HepG2 (cell line): Measurements from ENCODE around the gene GUSB. TPM values are rescaled to one million over a fixed set of nuclear protein-coding genes. Genes with fewer than 3 reads are reported as not detected.
"Not testable (repeated sequence)": the region's sequence is repeated elsewhere in the genome, so short reads cannot be mapped to it uniquely, and the experiment has no call there.

ENCODE experiments used
- ATAC-seq: fragments of 200-7000 bp; cut with Tn5 transposase; 3 replicates; pipeline ENCODE4 v1.9.1; 2020; ENCODE audit warnings: mild to moderate bottlenecking, moderate library complexity
- BruUV-seq: library from RNA; stranded (reverse); fragments of 400-500 nt; replicated peaks from 2 replicates; lab custom pipeline; 2021; lab: Mats Ljungman, UMichigan
- CTCF ChIA-PET: fragments of 300-600 bp; formaldehyde crosslinking; extraction: SDS; loops from one replicate; lab custom pipeline; 2021; ENCODE audit warnings: low total read pairs, inconsistent platforms, low intra/inter-chr PET ratio; lab: Yijun Ruan, JAX
- POLR2A ChIA-PET: fragments of 350-600 bp; sonication (Branson Sonifier 250); formaldehyde crosslinking; loops from one replicate; lab custom pipeline; 2020; ENCODE audit warnings: antibody characterized with exemption, inconsistent platforms; lab: Yijun Ruan, JAX
- DNase-seq: peaks from one replicate; pipeline ENCODE4 v3.0.0-alpha.2; 2015; ENCODE audit warnings: low spot score
- FAIRE-seq: peaks from 3 replicates; lab custom pipeline; 2011; peaks lifted over from hg19 to GRCh38; lab: Jason Lieb, UNC
- H2AFZ ChIP-seq: one replicate; pipeline ENCODE4 v1.6.1; 2011; ENCODE audit warnings: low read length, inconsistent platforms
- H3K27ac ChIP-seq: fragments of 300-600 bp; 3 replicates; pipeline ENCODE4 v1.8.0; 2011; ENCODE audit warnings: mixed run types, mild to moderate bottlenecking, mixed read lengths, low read length, inconsistent platforms; ENCODE audit not compliant: insufficient read depth; ENCODE audit errors: extremely low read length
- H3K27me3 ChIP-seq, 2 experiments: fragments of 200-600 bp in 1 of 2; 2 replicates in 1 of 2; 3 replicates in 1 of 2; pipeline versions ENCODE4 v1.6.0 to v1.8.0; 2011; ENCODE audit warnings: low read length in 2 of 2, mild to moderate bottlenecking in 2 of 2, moderate library complexity in 2 of 2, inconsistent platforms in 1 of 2; ENCODE audit not compliant: insufficient read depth in 2 of 2, control insufficient read depth in 1 of 2
- H3K36me3 ChIP-seq, 2 experiments: fragments of 200-600 bp in 1 of 2; replicated peaks in 1 of 2; 2 replicates in 1 of 2; 3 replicates in 1 of 2; pipeline versions ENCODE4 v1.5.1 to v1.8.0; 2011; ENCODE audit warnings: low read length in 2 of 2, inconsistent platforms in 1 of 2; ENCODE audit not compliant: insufficient read depth in 2 of 2, control insufficient read depth in 1 of 2
- H3K4me1 ChIP-seq: 2 replicates; pipeline ENCODE4 v1.5.1; 2012; ENCODE audit warnings: low read length, inconsistent platforms; ENCODE audit not compliant: insufficient read depth
- H3K4me2 ChIP-seq: 2 replicates; pipeline ENCODE4 v1.6.0; 2011; ENCODE audit warnings: low read depth, low read length, inconsistent platforms
- H3K4me3 ChIP-seq, 3 experiments: fragments of 200-600 bp in 1 of 3; sonication (generic), shearing (Covaris generic) in 1 of 3; replicated peaks in 1 of 3; 2 replicates each; pipeline ENCODE4 v1.5.1; 2011 to 2016; ENCODE audit warnings: low read length in 3 of 3, inconsistent platforms in 2 of 3, low read depth in 2 of 3, mild to moderate bottlenecking in 2 of 3, control low read depth in 1 of 3, mixed read lengths in 1 of 3; ENCODE audit not compliant: insufficient read depth in 1 of 3
- H3K79me2 ChIP-seq: one replicate; pipeline ENCODE4 v1.6.1; 2011; ENCODE audit warnings: low read length, inconsistent platforms; ENCODE audit not compliant: insufficient read depth
- H3K9ac ChIP-seq: 2 replicates; pipeline ENCODE4 v1.6.0; 2011; ENCODE audit warnings: mild to moderate bottlenecking, low read depth, low read length, inconsistent platforms; ENCODE audit not compliant: insufficient read depth
- H3K9me3 ChIP-seq: 2 replicates; pipeline ENCODE4 v1.5.1; 2012; ENCODE audit warnings: mild to moderate bottlenecking, low read length
- H4K20me1 ChIP-seq: 2 replicates; pipeline ENCODE4 v1.6.0; 2011; ENCODE audit warnings: inconsistent platforms, mild to moderate bottlenecking, low read length, moderate library complexity; ENCODE audit not compliant: insufficient read depth
- HNF4A ChIP-seq: sonication (generic); formaldehyde crosslinking; IDR thresholded peaks from 2 replicates; pipeline ENCODE4 v1.4.0; 2020; ENCODE audit warnings: missing genetic modification reagents
- HNRNPL ChIP-seq: fragments of 200-400 bp; formaldehyde crosslinking; IDR thresholded peaks from 2 replicates; pipeline ENCODE4 v1.6.1; 2017; ENCODE audit warnings: mild to moderate bottlenecking, low read depth, low read length
- NR2F2 ChIP-seq: IDR thresholded peaks from 2 replicates; pipeline ENCODE4 v1.6.1; 2012; ENCODE audit warnings: low read depth, inconsistent platforms, borderline replicate concordance
- RBM22 ChIP-seq: fragments of 200-400 bp; formaldehyde crosslinking; optimal IDR thresholded peaks from 2 replicates; pipeline ENCODE3; 2017; ENCODE audit warnings: mild to moderate bottlenecking, low read length, moderate library complexity
- ZNF121 ChIP-seq: sonication (generic); formaldehyde crosslinking; IDR thresholded peaks from 2 replicates; pipeline ENCODE4 v1.5.0; 2020; ENCODE audit warnings: mild to moderate bottlenecking, missing genetic modification reagents
- ZZZ3 ChIP-seq: sonication (generic); formaldehyde crosslinking; IDR thresholded peaks from 2 replicates; pipeline ENCODE4 v1.4.0; 2020; ENCODE audit warnings: missing genetic modification reagents, mild to moderate bottlenecking, borderline replicate concordance
- WGBS: methylation state at CpG from one replicate; pipeline ENCODE4 v1.1.6; 2017; ENCODE audit warnings: low lambda C conversion rate; 5-methylcytosine and 5-hydroxymethylcytosine counted together
- in situ Hi-C: cut with HindIII; loops from 2 replicates; pipeline ENCODE4 v1.10.0; 2017; ENCODE audit warnings: low pct_unique_long_range_greater_than_20kb; ENCODE audit not compliant: extremely low pct_ligation_motif_present
- intact Hi-C: fragments of 100-400 bp; cut with micrococcal nuclease; formaldehyde crosslinking; loops from one replicate; pipeline ENCODE4 v1.10.0; 2022; ENCODE audit not compliant: unreplicated experiment
- polyA plus RNA-seq, 8 experiments: library from polyadenylated mRNA; depleted of rRNA in 3 of 8; stranded (reverse) in 7 of 8; unstranded in 1 of 8; fragments of >200 nt; fragmentation: Illumina TruSeq in 4 of 8; extraction: Trizol in 4 of 8; gene quantifications; 2 replicates each; pipeline versions ENCODE4 v1.2.1 to v1.2.3, GENCODE V29; 2011 to 2016; ENCODE audit warnings: low read depth in 4 of 8, missing spikeins in 1 of 8, mixed read lengths in 1 of 8; ENCODE audit not compliant: insufficient read depth in 1 of 8
- total RNA-seq, 5 experiments: library from RNA; depleted of rRNA; stranded (reverse); fragments of >200 nt; fragmentation: Illumina TruSeq; extraction: Trizol; gene quantifications; 2 replicates each; pipeline ENCODE4 v1.2.3, GENCODE V29; 2016; ENCODE audit warnings: low read depth in 1 of 5
- TF ChIP-seq, protein P1 (sequence below): IDR thresholded peaks from 2 replicates; pipeline ENCODE4 v1.6.1; 2016
- TF ChIP-seq, protein P2 (sequence below): sonication (generic); formaldehyde crosslinking; IDR thresholded peaks from 2 replicates; pipeline ENCODE4 v1.5.1; 2020; ENCODE audit warnings: mild to moderate bottlenecking, missing genetic modification reagents, moderate library complexity

The GUSB gene
- total and polyA plus RNA-seq, 2 of the 13 experiments (the other 11 are each of a cell fraction or from before 2014, with no cell fraction given) = 18.8 to 60.0 TPM

DNA sequence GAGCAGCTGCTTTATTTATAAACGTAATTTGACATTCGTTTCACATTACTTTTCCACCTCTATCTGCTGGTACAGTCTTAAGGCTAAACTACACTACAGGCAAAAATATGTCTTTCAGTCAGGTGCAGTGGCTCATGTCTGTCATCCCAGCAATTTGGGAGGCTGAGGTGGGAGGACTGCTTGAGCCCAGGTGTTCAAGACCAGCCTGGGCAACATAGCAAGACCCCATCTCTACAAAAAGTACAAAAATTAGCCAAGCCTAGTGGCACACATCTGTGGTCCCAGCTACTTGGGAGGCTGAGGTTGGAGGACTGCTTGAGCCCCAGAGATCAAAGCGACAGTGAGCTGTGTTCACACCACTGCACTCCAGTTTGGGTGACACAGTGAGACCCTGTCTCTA lies 17.3 kb downstream of the GUSB start:
- H3K27ac ChIP-seq, POLR2A ChIA-PET, H3K9ac ChIP-seq, FAIRE-seq, intact Hi-C loops, H4K20me1 ChIP-seq, H3K4me1 ChIP-seq, H3K4me2 ChIP-seq: not testable (repeated sequence)
- peaks cover 23 to 79% of the 10 kb centered on the region in 2 experiments for H3K36me3 ChIP-seq
- TF ChIP-seq ZNF121 (CRISPR knock-in tag) = peak; percentile 84
- TF ChIP-seq, all 625 proteins: peak for 1; not testable (repeated sequence) for 624
- BruUV-seq, in situ Hi-C loops, H3K9me3 ChIP-seq, H3K27me3 ChIP-seq, DNase-seq, CTCF ChIA-PET, ATAC-seq, H3K79me2 ChIP-seq, H3K4me3 ChIP-seq, H2AFZ ChIP-seq: not testable (repeated sequence)
- WGBS = 94% methylated on average over 3 of the region's 3 CpGs

DNA sequence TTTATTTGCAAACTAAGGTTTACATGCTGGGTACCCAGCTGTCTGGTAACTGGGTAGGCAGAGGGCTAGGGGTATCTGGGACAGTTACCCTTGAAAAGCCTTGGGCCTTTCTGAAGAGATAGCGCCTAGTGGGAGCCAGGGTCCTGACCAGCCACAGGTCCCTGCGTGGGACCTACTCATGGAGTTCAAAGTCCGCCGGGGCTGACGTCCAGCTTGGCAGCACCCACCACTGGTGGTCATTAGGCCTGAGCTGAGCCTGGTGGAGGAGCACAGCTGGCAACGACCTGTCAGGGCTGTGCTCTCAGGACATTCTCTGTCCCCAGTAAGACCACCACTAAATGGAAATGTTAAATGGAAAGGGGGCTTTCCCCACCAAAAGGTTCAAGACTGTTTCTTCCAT lies 20.0 kb downstream of the GUSB start:
- TF ChIP-seq, protein P1, sequence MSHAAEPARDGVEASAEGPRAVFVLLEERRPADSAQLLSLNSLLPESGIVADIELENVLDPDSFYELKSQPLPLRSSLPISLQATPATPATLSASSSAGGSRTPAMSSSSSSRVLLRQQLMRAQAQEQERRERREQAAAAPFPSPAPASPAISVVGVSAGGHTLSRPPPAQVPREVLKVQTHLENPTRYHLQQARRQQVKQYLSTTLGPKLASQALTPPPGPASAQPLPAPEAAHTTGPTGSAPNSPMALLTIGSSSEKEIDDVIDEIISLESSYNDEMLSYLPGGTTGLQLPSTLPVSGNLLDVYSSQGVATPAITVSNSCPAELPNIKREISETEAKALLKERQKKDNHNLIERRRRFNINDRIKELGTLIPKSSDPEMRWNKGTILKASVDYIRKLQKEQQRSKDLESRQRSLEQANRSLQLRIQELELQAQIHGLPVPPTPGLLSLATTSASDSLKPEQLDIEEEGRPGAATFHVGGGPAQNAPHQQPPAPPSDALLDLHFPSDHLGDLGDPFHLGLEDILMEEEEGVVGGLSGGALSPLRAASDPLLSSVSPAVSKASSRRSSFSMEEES (CRISPR knock-in tag) = no peak
- TF ChIP-seq HNF4A (CRISPR knock-in tag) (peak; percentile 61), HNRNPL (0 out of 2 replicates have a peak, but pooled peaks have one; percentile 21), RBM22 (peak; percentile 12), ZZZ3 (no peak), NR2F2 (no peak)
- TF ChIP-seq, protein P2, sequence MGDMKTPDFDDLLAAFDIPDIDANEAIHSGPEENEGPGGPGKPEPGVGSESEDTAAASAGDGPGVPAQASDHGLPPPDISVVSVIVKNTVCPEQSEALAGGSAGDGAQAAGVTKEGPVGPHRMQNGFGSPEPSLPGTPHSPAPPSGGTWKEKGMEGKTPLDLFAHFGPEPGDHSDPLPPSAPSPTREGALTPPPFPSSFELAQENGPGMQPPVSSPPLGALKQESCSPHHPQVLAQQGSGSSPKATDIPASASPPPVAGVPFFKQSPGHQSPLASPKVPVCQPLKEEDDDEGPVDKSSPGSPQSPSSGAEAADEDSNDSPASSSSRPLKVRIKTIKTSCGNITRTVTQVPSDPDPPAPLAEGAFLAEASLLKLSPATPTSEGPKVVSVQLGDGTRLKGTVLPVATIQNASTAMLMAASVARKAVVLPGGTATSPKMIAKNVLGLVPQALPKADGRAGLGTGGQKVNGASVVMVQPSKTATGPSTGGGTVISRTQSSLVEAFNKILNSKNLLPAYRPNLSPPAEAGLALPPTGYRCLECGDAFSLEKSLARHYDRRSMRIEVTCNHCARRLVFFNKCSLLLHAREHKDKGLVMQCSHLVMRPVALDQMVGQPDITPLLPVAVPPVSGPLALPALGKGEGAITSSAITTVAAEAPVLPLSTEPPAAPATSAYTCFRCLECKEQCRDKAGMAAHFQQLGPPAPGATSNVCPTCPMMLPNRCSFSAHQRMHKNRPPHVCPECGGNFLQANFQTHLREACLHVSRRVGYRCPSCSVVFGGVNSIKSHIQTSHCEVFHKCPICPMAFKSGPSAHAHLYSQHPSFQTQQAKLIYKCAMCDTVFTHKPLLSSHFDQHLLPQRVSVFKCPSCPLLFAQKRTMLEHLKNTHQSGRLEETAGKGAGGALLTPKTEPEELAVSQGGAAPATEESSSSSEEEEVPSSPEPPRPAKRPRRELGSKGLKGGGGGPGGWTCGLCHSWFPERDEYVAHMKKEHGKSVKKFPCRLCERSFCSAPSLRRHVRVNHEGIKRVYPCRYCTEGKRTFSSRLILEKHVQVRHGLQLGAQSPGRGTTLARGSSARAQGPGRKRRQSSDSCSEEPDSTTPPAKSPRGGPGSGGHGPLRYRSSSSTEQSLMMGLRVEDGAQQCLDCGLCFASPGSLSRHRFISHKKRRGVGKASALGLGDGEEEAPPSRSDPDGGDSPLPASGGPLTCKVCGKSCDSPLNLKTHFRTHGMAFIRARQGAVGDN (CRISPR knock-in tag) = peak; percentile 32; the same call in 1 of the 2 replicates
- TF ChIP-seq, all 625 proteins: peak for 4
- Histone ChIP-seq H3K9ac (no peak overlapping the region), H3K9me3 (no peaks in the 10 kb centered on the region), H3K27me3 (no peaks in the 10 kb centered on the region), H3K4me1 (peaks cover 7% of the 10 kb centered on the region; the same call in 1 of the 2 replicates), H3K4me3 (no peak overlapping the region), H3K36me3 (peaks cover 12 to 67% of the 10 kb centered on the region in 2 experiments), H4K20me1 (0 out of 2 replicates have a peak, but pooled peaks cover 3% of the 10 kb centered on the region), H3K27ac (no peak overlapping the region), H2AFZ (no peak overlapping the region), H3K4me2 (no peak overlapping the region), H3K79me2 (no peaks in the 10 kb centered on the region)
- ChIA-PET POLR2A (no interaction called here), CTCF (no interaction called here)
- ATAC-seq (peak; percentile 63), FAIRE-seq (no peak), DNase-seq (no peak)
- intact Hi-C loops (no loop called here), in situ Hi-C loops (no loop called here)
- BruUV-seq = no TSS peak
- WGBS = no CpG with 5 or more reads among the region's 6 CpGs
